NCI-H187 (cell line): Measurements from ENCODE around the gene APCS.

Source experiments
- DNase-seq, 2 experiments: peaks; one replicate each; lab custom pipeline; 2025; lab: John Stamatoyannopoulos, UW

The APCS gene

GRCh38 chr1:159587461-159587951 is at the start of gene APCS:
APCS (plus strand) TSS chr1:159587826; CDS start chr1:159587922, 96 bp downstream.
- DNase-seq = no peak

GRCh38 chr1:159548126-159548525 is 39.5 kb upstream of the APCS start:
- DNase-seq = no peak

- no peak for DNase-seq
Measured at GRCh38 chr1:159554261-159554660, 33.4 kb upstream of the APCS start.

GRCh38 chr1:159554696-159555095 is 32.9 kb upstream of the APCS start:
- no peak for DNase-seq

- no peak for DNase-seq
Measured at GRCh38 chr1:159556931-159557369, 30.7 kb upstream of the APCS start.

GRCh38 chr1:159560599-159560998 is 27.0 kb upstream of the APCS start:
- DNase-seq = no peak

- no peak for DNase-seq
Measured at GRCh38 chr1:159561497-159561896, 26.1 kb upstream of the APCS start.

- no peak for DNase-seq
Measured at GRCh38 chr1:159562680-159563079, 24.9 kb upstream of the APCS start.

- DNase-seq = no peak
Measured at GRCh38 chr1:159577446-159577845, 10.2 kb upstream of the APCS start.

- DNase-seq = no peak
Measured at GRCh38 chr1:159580340-159580739, 7.3 kb upstream of the APCS start.

- no peak for DNase-seq
Measured at GRCh38 chr1:159581422-159581821, 6.2 kb upstream of the APCS start.

GRCh38 chr1:159584536-159584935 is 3.1 kb upstream of the APCS start:
- DNase-seq = no peak

GRCh38 chr1:159591981-159592380 is 4.4 kb downstream of the APCS start:
- no peak for DNase-seq

GRCh38 chr1:159594625-159595405 is 7.2 kb downstream of the APCS start:
- DNase-seq = no peak

GRCh38 chr1:159598196-159598595 is 10.6 kb downstream of the APCS start:
- DNase-seq = no peak

- DNase-seq = no peak
Measured at GRCh38 chr1:159600894-159601293, 13.3 kb downstream of the APCS start.

GRCh38 chr1:159602501-159602999 is 14.9 kb downstream of the APCS start:
- no peak for DNase-seq

GRCh38 chr1:159612211-159612885 is 24.7 kb downstream of the APCS start:
- no peak for DNase-seq

- no peak for DNase-seq
Measured at GRCh38 chr1:159632922-159633321, 45.3 kb downstream of the APCS start.
